ENCODE measurements around the gene EHMT1.

EHMT1 gene

DNA sequence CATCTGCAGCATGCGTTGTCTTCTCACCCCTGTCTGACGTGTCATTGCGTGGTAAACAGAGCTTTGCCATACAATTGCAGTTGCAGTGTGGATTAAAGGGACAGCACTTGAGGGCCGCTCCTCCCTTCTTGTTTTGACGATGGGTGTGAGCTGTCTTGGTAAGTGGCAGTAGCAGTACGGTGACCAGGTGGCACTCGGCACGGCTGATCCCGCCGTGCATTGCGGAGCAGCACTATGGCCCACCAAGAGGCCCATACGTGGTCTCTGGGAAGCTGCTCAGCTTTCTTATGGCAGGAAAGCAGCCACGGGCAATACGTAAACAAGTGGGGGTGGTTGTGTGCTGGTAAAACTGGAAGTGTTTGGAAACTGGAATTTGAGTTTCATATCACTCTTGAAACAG, 25.1 kb downstream of the EHMT1 start:
- in situ Hi-C loops (cut with MboI; ENCODE audit: low sequenced_read_pairs): no loop called here

DNA sequence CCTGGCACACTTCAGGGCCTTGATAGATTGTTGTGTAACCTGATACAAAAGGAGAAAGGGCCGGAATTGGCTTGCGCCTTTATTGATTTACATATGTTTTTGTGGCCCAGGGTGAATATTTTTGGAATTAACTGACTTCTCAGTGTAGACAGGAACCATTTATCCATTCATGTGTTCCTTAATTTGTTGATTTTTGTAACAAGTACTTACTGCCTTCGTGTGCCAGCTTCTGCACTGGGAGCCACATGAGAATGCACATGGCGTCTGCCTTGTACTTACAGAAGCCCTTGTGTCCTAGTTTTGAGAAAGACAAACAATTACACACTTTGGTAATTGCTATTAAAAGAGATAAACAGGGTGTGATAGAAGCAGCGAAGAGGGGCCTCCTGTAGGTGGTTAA, 26.4 kb downstream of the EHMT1 start:
- in situ Hi-C loops (cut with MboI; ENCODE audit: low sequenced_read_pairs): no loop called here

DNA sequence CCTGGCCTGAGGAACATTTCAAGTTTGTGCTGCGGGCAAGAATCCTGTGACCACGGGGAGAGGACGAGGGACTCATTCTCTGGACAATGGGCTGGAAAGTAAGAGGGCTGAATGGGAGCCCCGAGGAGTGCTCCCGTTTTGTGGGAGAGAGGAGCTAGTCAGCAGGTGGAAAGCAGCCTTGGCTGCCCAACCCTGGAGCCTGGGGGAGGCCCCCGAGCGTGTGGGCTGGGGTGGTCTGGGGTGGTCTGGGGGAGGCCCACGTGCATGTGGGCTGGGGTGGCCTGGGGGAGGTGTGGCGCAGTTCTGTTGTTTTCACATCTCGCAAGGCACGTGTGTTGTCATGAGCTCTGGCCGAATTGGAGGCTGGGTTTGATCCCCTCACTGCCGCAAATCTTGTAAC, 27.5 kb downstream of the EHMT1 start:
- in situ Hi-C loops (cut with MboI; ENCODE audit: low sequenced_read_pairs): no loop called here

DNA sequence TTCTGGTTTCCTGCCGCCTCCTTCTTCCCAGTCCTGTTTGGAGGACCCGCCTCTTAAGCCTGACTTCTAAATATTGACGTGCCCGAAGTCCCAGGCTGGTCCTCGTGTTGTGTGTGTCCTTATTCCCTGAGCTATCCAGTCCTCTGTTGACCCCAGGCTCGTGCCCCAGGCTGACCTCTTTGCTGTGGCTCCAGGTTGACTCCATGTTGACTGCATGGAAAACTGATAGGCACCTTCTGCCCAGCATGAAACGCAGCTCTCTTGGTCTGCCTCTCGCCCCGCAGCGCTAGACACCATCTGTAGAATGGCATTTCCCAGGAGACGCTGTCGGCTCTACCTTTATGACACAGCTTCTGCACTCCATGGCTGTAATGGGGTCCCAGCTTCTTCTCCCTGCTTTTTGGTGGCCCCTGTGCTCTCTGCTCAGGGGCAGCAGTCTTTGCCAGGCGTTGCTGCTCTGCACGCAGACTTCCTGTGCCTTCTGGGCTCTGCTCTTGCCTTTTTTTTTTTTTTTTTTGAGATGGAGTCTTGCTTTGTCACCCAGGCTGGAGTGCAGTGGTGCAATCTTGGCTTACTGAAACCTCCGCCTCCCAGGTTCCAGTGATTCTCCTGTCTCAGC, 28.4 kb downstream of the EHMT1 start:
- in situ Hi-C loops (cut with MboI; ENCODE audit: low sequenced_read_pairs): no loop called here

DNA sequence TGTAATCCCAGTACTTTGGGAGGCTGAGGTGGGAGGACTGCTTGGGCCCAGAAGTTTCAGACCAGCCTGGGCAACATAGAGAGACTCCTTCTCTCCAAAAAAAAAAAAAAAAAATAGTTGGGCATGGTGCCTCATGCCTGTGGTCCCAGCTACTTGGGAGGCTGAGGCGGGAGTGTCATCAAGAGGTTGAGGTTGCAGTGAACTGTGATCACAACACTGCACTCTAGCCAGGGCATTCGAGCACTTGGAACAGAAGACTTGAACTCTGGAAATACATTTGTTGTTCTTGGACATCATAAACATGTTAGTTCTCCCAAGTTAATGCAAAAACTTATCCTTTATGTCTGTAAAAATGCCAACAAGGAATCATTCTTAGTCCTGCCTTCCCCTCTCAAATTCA, 29.6 kb downstream of the EHMT1 start:
- in situ Hi-C loops (cut with MboI; ENCODE audit: low sequenced_read_pairs): no loop called here

DNA sequence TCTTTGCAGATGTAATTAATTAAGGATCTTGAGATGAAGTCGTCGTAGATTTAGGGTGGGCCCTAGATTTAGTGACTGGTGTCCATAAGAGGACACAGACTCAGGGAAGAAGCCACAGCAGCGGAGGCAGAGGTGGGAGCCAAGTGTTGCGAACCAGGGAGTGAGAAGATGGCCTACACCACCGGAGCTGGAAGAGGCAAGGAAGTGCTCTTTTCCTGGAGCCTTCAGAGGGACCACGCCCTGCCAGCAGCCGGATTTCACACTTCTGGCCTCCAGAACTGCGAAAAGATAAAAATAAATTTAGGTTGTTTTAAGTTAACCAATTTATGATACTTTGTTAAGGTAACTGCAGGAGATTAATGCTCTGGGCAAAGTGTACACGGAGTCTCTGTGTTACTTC, 30.7 kb downstream of the EHMT1 start:
- in situ Hi-C loops (cut with MboI; ENCODE audit: low sequenced_read_pairs): no loop called here

- in situ Hi-C loops (cut with MboI; ENCODE audit: low sequenced_read_pairs): no loop called here
Observed at GRCh38 chr9:137650259-137650658, 31.5 kb downstream of the EHMT1 start.

- in situ Hi-C loops (cut with MboI; ENCODE audit: low sequenced_read_pairs): no loop called here
Observed at GRCh38 chr9:137650779-137651178, 32.0 kb downstream of the EHMT1 start.

DNA sequence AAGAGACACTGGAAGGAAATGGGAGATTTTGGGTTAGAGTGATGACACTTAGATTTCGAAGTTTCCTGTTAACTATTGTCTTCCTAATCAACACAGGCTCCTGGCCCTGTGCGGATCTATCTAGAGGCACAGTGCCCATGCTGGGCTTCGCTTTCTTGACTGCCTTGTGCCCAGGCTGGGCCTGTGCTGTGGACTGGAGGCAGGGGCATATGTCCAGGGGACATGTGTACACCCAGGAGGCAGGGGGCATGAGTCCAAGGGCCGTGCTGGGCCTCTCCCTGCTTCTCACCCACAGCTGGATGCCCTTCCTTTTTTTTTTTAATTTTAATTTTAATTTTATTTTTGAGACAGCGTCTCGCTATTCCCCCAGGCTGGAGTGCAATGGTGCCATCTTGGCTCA, 37.6 kb downstream of the EHMT1 start:
- in situ Hi-C loops (cut with MboI; ENCODE audit: low sequenced_read_pairs): no loop called here

DNA sequence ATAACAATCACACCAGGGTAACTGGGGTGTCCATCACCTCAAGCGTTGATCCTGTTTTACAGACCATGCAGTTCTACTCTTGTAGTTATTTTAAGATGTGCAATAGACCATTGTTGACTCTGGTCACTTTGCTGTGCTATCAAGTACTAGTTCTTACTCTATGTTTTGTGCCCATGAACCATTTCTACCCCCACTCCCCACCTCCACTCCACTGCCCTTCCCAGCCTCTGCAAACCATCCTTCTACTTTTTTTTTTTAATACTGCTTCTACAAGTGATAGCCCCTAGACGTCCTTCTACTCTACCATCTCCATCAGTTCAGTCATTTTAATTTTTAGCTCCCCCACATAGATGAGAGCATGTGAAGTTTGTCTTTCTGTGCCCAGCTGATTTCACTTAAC, 38.8 kb downstream of the EHMT1 start:
- in situ Hi-C loops (cut with MboI; ENCODE audit: low sequenced_read_pairs): no loop called here

DNA sequence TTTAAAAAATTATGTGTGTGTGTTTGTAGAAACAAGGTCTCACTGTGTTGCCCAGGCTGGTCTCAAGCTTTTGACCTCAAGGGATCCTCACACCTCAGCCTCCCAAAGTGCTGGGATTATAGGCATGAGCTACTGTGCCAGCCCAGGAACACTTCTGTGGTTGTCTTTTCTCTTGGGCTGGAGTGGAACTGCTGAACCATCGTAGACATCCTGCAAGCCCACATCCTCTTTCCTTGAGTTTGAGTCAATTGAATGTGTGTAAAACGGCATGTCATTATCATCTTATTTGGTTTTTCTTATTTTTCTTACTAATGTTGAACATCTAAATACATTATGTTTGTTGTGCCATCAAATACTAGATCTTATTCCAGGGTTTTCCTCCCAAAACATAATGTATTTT, 40.0 kb downstream of the EHMT1 start:
- in situ Hi-C loops (cut with MboI; ENCODE audit: low sequenced_read_pairs): no loop called here

DNA sequence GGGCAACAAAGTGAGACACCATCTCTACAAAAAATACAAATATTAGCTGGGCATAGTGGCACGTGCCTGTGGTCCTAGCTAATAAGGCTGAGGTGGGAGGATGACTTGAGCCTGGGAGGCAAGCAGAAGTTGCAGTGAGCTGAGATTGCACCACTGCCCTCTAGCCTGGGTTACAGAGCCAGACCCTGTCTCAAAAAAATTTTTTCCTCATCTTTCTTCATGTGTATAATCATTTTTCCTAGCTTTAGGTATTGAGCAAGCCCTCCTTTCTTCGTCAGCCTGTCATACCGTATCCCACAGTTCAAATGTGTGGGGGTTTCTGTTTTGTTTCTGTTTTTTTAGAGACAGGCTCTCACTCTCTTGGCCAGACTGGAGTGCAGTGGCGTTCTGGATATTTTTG, 41.3 kb downstream of the EHMT1 start:
- in situ Hi-C loops (cut with MboI; ENCODE audit: low sequenced_read_pairs): no loop called here

DNA sequence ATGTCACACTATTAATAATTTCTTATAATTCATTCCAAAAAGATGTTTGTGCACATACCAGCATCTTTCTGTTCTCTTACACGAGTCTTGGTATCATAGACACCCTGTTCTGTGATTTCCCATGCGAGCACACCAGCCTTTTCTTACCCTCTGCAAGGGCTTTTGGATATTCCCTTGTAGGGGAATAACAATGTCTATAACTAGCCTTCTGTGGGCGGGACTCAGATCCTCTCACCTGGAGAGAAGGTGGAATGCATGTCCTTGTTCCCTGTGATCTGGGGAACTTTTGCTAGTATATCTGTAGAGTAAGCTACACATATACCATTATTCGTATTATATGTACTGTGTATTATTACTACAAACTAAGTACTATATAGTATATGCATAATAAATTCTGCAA, 44.8 kb downstream of the EHMT1 start:
- in situ Hi-C loops (cut with MboI; ENCODE audit: low sequenced_read_pairs): no loop called here

- in situ Hi-C loops (cut with MboI; ENCODE audit: low sequenced_read_pairs): no loop called here
Observed at GRCh38 chr9:137664676-137665075, 45.9 kb downstream of the EHMT1 start.

- in situ Hi-C loops (cut with MboI; ENCODE audit: low sequenced_read_pairs): no loop called here
Observed at GRCh38 chr9:137665226-137665625, 46.4 kb downstream of the EHMT1 start.

DNA sequence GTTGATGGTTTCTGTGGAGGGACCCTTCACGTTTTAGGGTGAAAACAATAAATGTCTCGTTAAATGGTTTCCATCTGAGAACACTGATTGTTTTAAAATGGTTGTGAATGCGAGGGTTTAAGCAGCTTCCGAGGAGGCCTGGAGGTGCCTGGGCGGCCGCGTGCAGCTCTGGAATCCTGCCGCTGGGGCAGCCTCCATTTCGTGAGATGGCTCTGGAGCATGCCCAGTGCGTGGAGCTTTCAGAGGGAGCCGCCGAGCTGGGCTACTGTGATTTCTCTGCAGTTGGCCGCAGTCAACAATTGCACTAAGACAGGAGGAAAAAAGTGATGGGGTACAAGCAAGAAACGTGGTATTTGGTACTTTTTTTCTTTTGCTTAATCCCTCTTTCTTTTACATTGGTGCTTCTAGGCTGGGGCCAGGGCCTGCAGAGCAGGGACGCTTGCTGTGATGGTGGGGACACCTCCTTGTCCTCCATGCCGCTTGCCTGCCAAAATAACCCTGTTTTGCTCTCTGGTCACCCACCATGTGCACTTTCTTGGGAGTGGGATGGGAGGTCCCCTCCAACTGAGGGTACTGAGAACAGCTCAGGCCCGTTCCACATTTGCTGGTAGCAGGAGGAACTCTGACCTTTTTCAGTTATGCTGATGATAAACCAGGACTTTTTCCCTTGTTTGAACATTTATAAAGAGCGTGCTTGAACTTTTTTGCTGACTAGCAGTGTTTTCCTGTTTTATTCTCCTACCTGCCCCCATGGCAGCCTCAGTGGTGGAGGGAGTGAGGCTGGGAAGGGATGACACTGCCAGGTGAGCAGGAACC, 47.1 kb downstream of the EHMT1 start:
- in situ Hi-C loops (cut with MboI; ENCODE audit: low sequenced_read_pairs): no loop called here

- in situ Hi-C loops (cut with MboI; ENCODE audit: low sequenced_read_pairs): no loop called here
Observed at GRCh38 chr9:137666513-137666822, 47.7 kb downstream of the EHMT1 start.

GRCh38 chr9:137666955-137667670, 48.3 kb downstream of the EHMT1 start:
- in situ Hi-C loops (cut with MboI; ENCODE audit: low sequenced_read_pairs): no loop called here

DNA sequence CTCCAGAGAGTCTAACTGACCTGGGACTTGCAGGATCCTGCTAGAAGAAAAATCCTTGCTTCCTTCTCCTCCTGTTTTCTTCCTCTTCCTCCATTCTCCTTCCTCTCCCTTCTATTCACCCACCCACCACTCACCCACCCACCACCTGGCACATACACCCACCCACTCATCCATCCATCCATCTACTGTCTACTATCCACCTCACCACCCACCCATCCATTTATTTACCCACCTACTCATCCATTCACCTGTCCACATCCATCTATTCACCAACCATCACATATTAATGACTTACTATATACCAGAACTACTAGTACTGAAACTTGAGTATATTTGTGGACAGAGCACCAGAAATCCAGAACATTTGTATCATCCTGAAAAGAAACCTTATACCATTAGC, 49.4 kb downstream of the EHMT1 start:
- in situ Hi-C loops (cut with MboI; ENCODE audit: low sequenced_read_pairs): no loop called here

GRCh38 chr9:137669261-137669672, 50.5 kb downstream of the EHMT1 start:
- in situ Hi-C loops (cut with MboI; ENCODE audit: low sequenced_read_pairs): no loop called here

- in situ Hi-C loops (cut with MboI; ENCODE audit: low sequenced_read_pairs): no loop called here
Observed at GRCh38 chr9:137670391-137671195, 51.8 kb downstream of the EHMT1 start.

GRCh38 chr9:137671196-137671538, 52.4 kb downstream of the EHMT1 start:
- in situ Hi-C loops (cut with MboI; ENCODE audit: low sequenced_read_pairs): no loop called here
